ENCODE results near the gene PAWR. TPM values are rescaled to one million over a fixed set of nuclear protein-coding genes. Genes with fewer than 3 reads are reported as not detected.

PAWR gene
- total RNA-seq, 1 donor from 2014 or later = 204 TPM

- Histone ChIP-seq H3K9me3 (ENCODE audit: insufficient read depth, low read depth, low read length) (no peaks in the 10 kb centered on the region), H3K4me3 (ENCODE audit: insufficient read depth, low read depth, low read length) (no peak overlapping the region), H3K36me3 (ENCODE audit: insufficient read depth, low read length) (no peaks in the 10 kb centered on the region), H3K4me1 (ENCODE audit: insufficient read depth, low read length) (no peaks in the 10 kb centered on the region), H2AFZ (ENCODE audit: low read depth, low read length) (no peak overlapping the region), H4K20me1 (ENCODE audit: insufficient read depth, low read length) (no peaks in the 10 kb centered on the region), H3K27ac (ENCODE audit: low read depth, low read length) (no peak overlapping the region), H3K9ac (ENCODE audit: low read length) (no peak overlapping the region), H3K79me2 (ENCODE audit: insufficient read depth, low read length) (no peaks in the 10 kb centered on the region), H3K27me3 (ENCODE audit: insufficient read depth, low read length) (no peaks in the 10 kb centered on the region), H3K4me2 (ENCODE audit: low read length) (no peak overlapping the region)
- H3K4me3 Mint-ChIP-seq (ENCODE audit: unreplicated experiment) = no peak overlapping the region
- H3K27me3 Mint-ChIP-seq (ENCODE audit: low read depth, unreplicated experiment) = no peaks in the 10 kb centered on the region
- H3K4me1 Mint-ChIP-seq (ENCODE audit: low read depth, unreplicated experiment) = no peaks in the 10 kb centered on the region
- no peak overlapping the region for H3K27ac Mint-ChIP-seq (ENCODE audit: unreplicated experiment)
- no peaks in the 10 kb centered on the region for H3K9me3 Mint-ChIP-seq (ENCODE audit: unreplicated experiment)
- TF ChIP-seq CTCF (IDR thresholded peaks at IDR 0.05; ENCODE audit: insufficient read depth, low read depth, low read length) = no peak
- TF ChIP-seq EZH2 (IDR thresholded peaks at IDR 0.05; ENCODE audit: insufficient read depth, low read length) = no peak
- no peaks in the 10 kb centered on the region for H3K36me3 Mint-ChIP-seq (ENCODE audit: low read depth, unreplicated experiment)
- no peak for DNase-seq (ENCODE audit: low read depth)
- FAIRE-seq = peak; percentile 65
Observed at GRCh38 chr12:79732638-79733037, 41.9 kb upstream of the PAWR start.

DNA sequence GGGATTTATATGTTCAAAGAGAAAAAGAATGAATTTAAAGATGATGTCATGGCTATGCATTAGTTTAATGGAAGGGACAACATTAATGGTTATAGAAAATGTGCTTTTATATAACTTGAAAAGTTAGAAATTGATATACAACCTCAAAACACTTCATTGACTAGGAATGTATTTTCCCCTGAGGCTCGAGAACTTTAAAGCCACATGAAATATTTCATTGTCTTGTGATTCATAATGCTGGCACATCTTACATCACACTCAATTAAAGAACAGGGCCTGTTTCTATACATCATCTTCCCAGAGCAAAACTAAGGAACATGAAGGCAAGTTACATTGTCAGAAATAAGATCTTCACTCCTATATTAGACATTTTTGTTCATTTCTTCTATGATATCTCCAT lies 35.2 kb upstream of the PAWR start:
- Histone ChIP-seq H3K4me2 (ENCODE audit: low read length) (peak overlapping the region; percentile 13), H3K36me3 (ENCODE audit: insufficient read depth, low read length) (no peaks in the 10 kb centered on the region), H3K9me3 (ENCODE audit: insufficient read depth, low read depth, low read length) (no peaks in the 10 kb centered on the region), H3K27ac (ENCODE audit: low read depth, low read length) (no peak overlapping the region), H2AFZ (ENCODE audit: low read depth, low read length) (no peak overlapping the region), H3K9ac (ENCODE audit: low read length) (no peak overlapping the region), H3K27me3 (ENCODE audit: insufficient read depth, low read length) (no peaks in the 10 kb centered on the region), H3K4me1 (ENCODE audit: insufficient read depth, low read length) (peaks cover 7% of the 10 kb centered on the region), H3K79me2 (ENCODE audit: insufficient read depth, low read length) (no peaks in the 10 kb centered on the region), H4K20me1 (ENCODE audit: insufficient read depth, low read length) (no peaks in the 10 kb centered on the region), H3K4me3 (ENCODE audit: insufficient read depth, low read depth, low read length) (no peak overlapping the region)
- no peak overlapping the region for H3K4me3 Mint-ChIP-seq (ENCODE audit: unreplicated experiment)
- H3K9me3 Mint-ChIP-seq (ENCODE audit: unreplicated experiment) = no peaks in the 10 kb centered on the region
- peaks cover 6% of the 10 kb centered on the region for H3K4me1 Mint-ChIP-seq (ENCODE audit: low read depth, unreplicated experiment)
- DNase-seq (ENCODE audit: low read depth) (peak; percentile 86), FAIRE-seq (peak; percentile 90)
- H3K27ac Mint-ChIP-seq (ENCODE audit: unreplicated experiment) = no peak overlapping the region
- no peaks in the 10 kb centered on the region for H3K27me3 Mint-ChIP-seq (ENCODE audit: low read depth, unreplicated experiment)
- H3K36me3 Mint-ChIP-seq (ENCODE audit: low read depth, unreplicated experiment) = no peaks in the 10 kb centered on the region
- no peak for TF ChIP-seq EZH2 (IDR thresholded peaks at IDR 0.05; ENCODE audit: insufficient read depth, low read length)
- TF ChIP-seq CTCF (IDR thresholded peaks at IDR 0.05; ENCODE audit: insufficient read depth, low read depth, low read length) = no peak

DNA sequence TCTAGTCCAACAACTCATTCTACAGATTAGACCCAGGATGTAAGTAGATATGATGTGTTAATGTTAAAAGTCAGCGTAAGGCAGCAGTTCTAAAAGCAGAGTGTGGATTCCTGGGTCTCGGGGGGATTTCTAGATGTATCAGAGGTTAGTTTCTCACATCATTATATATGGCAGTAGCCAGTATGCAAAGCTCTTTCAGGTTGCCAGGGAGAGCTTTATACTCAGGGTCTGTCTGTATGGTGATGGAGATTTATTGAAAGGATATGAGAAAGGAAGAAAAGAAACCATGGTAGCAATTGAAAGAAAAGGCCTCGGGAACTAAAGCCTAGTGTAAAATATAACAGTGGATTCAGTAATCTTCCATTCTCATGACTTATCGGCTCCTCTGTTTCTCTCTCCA lies 26.2 kb upstream of the PAWR start:
- FAIRE-seq = no peak
- Histone ChIP-seq H3K4me1 (ENCODE audit: insufficient read depth, low read length) (no peaks in the 10 kb centered on the region), H3K27ac (ENCODE audit: low read depth, low read length) (no peak overlapping the region), H3K4me3 (ENCODE audit: insufficient read depth, low read depth, low read length) (no peak overlapping the region), H2AFZ (ENCODE audit: low read depth, low read length) (no peak overlapping the region), H3K36me3 (ENCODE audit: insufficient read depth, low read length) (no peaks in the 10 kb centered on the region), H3K9ac (ENCODE audit: low read length) (no peak overlapping the region), H3K4me2 (ENCODE audit: low read length) (no peak overlapping the region), H3K9me3 (ENCODE audit: insufficient read depth, low read depth, low read length) (no peaks in the 10 kb centered on the region), H3K79me2 (ENCODE audit: insufficient read depth, low read length) (no peaks in the 10 kb centered on the region), H3K27me3 (ENCODE audit: insufficient read depth, low read length) (no peaks in the 10 kb centered on the region), H4K20me1 (ENCODE audit: insufficient read depth, low read length) (no peaks in the 10 kb centered on the region)
- Mint-ChIP-seq H3K9me3 (ENCODE audit: unreplicated experiment) (no peaks in the 10 kb centered on the region), H3K27ac (ENCODE audit: unreplicated experiment) (no peak overlapping the region), H3K4me3 (ENCODE audit: unreplicated experiment) (no peak overlapping the region), H3K36me3 (ENCODE audit: low read depth, unreplicated experiment) (no peaks in the 10 kb centered on the region), H3K4me1 (ENCODE audit: low read depth, unreplicated experiment) (no peaks in the 10 kb centered on the region), H3K27me3 (ENCODE audit: low read depth, unreplicated experiment) (no peaks in the 10 kb centered on the region)
- no peak for DNase-seq (ENCODE audit: low read depth)
- no peak for TF ChIP-seq CTCF (IDR thresholded peaks at IDR 0.05; ENCODE audit: insufficient read depth, low read depth, low read length)
- no peak for TF ChIP-seq EZH2 (IDR thresholded peaks at IDR 0.05; ENCODE audit: insufficient read depth, low read length)
